Spinal cord (tissue), 10 donors: ENCODE results near the gene MVB12B. TPM values are rescaled to one million over a fixed set of nuclear protein-coding genes. Genes with fewer than 3 reads are reported as not detected.

Experiments
- DNase-seq, 6 donors: peaks; one replicate each; pipeline versions ENCODE4 v3.0.0 to v3.0.0-alpha.2; 2013 to 2015; ENCODE audit warnings: low spot score in 6 of 6, low read depth in 4 of 6
- H3K27ac ChIP-seq: one replicate; pipeline ENCODE4 v1.5.1; 2013; ENCODE audit warnings: low read depth, low read length, control low read depth
- H3K27me3 ChIP-seq: one replicate; pipeline ENCODE4 v1.6.1; 2013; ENCODE audit warnings: low read length; ENCODE audit not compliant: control insufficient read depth, insufficient read depth
- H3K36me3 ChIP-seq: one replicate; pipeline ENCODE4 v1.6.1; 2013; ENCODE audit warnings: low read length; ENCODE audit not compliant: control insufficient read depth, insufficient read depth
- H3K4me1 ChIP-seq: one replicate; pipeline ENCODE4 v1.6.1; 2013; ENCODE audit warnings: low read length; ENCODE audit not compliant: control insufficient read depth, insufficient read depth
- H3K4me3 ChIP-seq: one replicate; pipeline ENCODE4 v1.5.1; 2013; ENCODE audit warnings: low read depth, low read length, control low read depth
- H3K9me3 ChIP-seq: one replicate; pipeline ENCODE4 v1.6.1; 2013; ENCODE audit warnings: low read length; ENCODE audit not compliant: control insufficient read depth, insufficient read depth
- WGBS: methylation state at CpG from one replicate; pipeline ENCODE4 v1.1.5; 2013; ENCODE audit warnings: missing lambda C conversion rate; ENCODE audit not compliant: insufficient coverage; 5-methylcytosine and 5-hydroxymethylcytosine counted together
- polyA plus RNA-seq, 2 donors: library from polyadenylated mRNA; unstranded; fragments of 120-200 nt; gene quantifications; one replicate each; pipeline ENCODE4 v1.2.1, GENCODE V29; 2013; ENCODE audit not compliant: insufficient read length in 2 of 2
- total RNA-seq, 2 donors: library from RNA; depleted of rRNA in 1 of 2; stranded (reverse); fragments of 120-200 nt in 1 of 2; fragments of >200 nt in 1 of 2; gene quantifications; one replicate each; pipeline versions ENCODE4 v1.2.3 to v1.2.4, GENCODE V29; 2013 to 2014
- donor health status: healthy.

The MVB12B gene
- total and polyA plus RNA-seq, 4 donors = 28.9 to 84.2 (median 55.6) TPM

DNA sequence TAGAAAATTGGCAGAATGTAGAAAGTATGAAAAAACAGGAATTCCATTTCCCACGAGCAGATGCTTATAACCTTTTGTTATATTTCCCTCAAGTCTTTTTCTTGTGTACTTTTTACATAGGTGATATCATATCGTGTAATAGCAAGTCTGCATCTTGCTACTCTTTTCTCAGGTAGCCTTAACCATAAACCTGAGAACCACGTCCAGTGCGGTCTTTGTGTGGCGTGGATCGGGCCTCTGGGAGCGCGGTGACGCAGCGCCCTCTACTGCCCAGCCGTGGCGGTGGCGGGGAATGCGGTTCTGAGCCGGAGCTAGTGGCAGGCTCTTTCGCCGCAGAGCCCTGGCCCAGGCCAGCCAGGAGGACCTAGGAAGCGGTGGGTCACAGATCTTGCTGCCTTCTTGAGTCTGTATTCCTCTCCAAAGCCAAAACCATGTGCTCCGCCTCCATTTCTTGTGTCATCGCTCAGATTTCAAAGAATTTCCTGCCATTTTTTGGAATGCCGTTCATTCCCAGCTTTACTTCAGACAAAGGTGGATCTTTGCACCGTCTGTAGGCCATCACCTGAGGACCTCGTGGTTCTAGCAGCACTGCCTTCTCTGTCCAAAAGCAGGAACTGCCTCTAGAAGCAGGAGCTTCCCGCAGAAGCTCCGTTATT lies 71.9 kb downstream of the MVB12B start:
- no peaks in the 10 kb centered on the region for H3K27me3 ChIP-seq
- no peaks in the 10 kb centered on the region for H3K9me3 ChIP-seq
- H3K36me3 ChIP-seq = peaks cover 65% of the 10 kb centered on the region
- H3K27ac ChIP-seq = no peak overlapping the region
- peaks cover 28% of the 10 kb centered on the region for H3K4me1 ChIP-seq
- DNase-seq = peak in 4 of 6 donors; percentile 52 to 93 (median 78)
- 22% methylated on average over 24 of the region's 25 CpGs for WGBS
- no peak overlapping the region for H3K4me3 ChIP-seq

DNA sequence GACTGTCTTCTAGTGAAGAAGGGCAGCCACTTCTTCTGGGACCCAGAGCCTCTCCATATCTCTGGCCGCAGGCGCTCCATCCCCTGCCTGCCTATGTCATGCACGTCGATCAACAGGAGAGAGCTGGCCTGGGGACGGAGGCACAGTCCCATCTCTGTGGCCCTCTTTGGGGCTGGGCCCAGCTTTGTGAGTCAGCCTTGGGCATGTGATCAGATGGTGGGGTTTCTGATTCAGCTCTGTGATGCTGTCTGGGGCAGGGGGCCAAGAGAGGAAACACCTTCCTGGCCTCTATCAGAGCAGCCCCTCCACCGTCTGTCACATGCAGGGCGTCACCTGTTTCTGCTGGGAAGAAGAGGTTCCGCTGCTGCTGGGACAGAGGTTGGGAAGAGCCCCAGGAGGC lies 72.6 kb downstream of the MVB12B start:
- WGBS = 100% methylated on average over 8 of the region's 8 CpGs
- H3K36me3 ChIP-seq = peaks cover 63% of the 10 kb centered on the region
- DNase-seq = no peak
- peaks cover 28% of the 10 kb centered on the region for H3K4me1 ChIP-seq
- H3K27ac ChIP-seq = no peak overlapping the region
- H3K27me3 ChIP-seq = no peaks in the 10 kb centered on the region
- no peaks in the 10 kb centered on the region for H3K9me3 ChIP-seq
- no peak overlapping the region for H3K4me3 ChIP-seq

DNA sequence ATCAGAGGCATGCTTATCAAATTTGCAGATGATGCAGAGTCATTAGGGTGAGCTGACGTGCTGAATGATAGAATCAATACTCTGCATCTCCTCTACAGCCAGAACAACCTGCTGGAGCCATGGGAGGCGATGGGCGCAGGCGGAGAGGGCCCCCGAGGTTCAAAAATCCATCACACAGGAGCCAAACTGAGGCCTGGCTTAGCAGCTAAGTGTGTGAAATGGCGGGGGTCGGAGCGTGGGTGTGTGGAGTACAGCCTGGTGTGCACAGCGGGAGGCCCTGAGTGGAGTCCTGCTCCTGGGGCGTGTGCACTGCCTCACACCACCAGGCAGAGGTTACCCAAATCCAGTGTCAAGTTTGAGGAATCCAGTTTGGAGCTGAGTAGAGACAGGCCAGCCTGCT lies 73.2 kb downstream of the MVB12B start:
- Histone ChIP-seq H3K36me3 (peaks cover 65% of the 10 kb centered on the region), H3K9me3 (no peaks in the 10 kb centered on the region), H3K27me3 (no peaks in the 10 kb centered on the region), H3K27ac (no peak overlapping the region), H3K4me3 (no peak overlapping the region), H3K4me1 (peaks cover 33% of the 10 kb centered on the region)
- DNase-seq = no peak
- WGBS = 93% methylated on average over 8 of the region's 10 CpGs

DNA sequence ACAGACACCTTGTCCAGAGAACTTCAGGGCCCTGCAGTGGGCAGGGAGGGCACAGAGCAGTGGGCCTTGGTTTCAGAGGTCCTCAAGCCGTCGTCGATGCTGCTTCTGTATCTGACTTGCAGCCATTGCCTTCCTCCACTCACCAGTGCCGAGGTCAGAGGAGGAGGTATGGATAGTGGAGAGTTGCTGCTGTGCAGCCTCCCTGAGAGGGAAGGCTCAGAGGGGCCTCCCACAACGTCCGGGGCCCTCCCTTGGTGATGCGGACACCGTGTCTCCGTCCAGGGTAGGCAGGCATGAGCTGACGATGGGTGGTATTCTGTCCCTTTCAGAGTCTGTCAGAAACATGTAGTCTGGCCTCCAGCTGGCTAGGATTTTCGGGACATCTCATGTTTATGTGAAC lies 73.9 kb downstream of the MVB12B start:
- Histone ChIP-seq H3K27me3 (no peaks in the 10 kb centered on the region), H3K9me3 (no peaks in the 10 kb centered on the region), H3K36me3 (peaks cover 57% of the 10 kb centered on the region), H3K4me1 (peaks cover 36% of the 10 kb centered on the region), H3K27ac (no peak overlapping the region), H3K4me3 (no peak overlapping the region)
- 91% methylated on average over 11 of the region's 11 CpGs for WGBS
- DNase-seq = no peak

DNA sequence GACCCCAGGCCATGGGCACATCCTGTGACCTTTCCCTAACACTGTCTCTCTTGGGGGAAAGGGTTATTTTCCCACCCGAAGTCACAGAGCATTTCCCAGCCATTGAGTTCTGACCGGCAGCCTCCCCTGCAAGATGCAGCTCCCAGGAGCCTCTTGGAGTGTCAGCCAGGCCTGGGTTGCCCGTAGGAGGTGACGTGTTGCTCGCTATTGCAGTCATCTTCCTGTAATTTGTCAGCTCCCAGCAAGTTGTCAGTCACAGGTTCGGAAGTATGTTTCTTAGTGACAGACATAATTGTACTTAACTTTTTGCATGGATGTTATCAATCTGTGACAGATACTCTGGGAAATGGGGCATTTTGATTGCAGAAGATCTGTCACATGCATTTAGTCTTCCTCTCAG lies 74.5 kb downstream of the MVB12B start:
- 86% methylated on average over 6 of the region's 6 CpGs for WGBS

DNA sequence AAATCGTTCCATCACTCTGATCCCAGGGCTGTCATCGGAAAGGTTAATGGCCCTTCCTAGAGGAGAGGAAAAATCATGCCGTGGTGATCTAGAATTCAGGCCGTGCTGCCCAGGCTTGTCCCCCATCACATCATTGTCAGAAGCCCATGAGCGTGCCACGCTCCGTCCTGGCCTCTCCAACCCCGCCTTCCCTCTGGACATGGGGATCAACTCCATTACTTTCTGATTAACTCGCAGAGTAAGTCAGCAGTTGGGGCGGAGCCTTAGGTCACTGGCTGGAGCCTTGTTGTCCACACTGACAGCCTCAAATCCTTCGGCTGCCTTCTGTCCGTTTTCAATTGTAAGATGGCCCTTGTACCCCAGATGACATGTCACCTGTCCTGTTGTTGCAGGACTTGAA lies 75.0 kb downstream of the MVB12B start:
- DNase-seq = no peak

More for the DNA sequence above, 74.5 kb downstream of the MVB12B start:
- DNase-seq = no peak
- Histone ChIP-seq H3K4me1 (peaks cover 39% of the 10 kb centered on the region), H3K36me3 (peaks cover 57% of the 10 kb centered on the region), H3K9me3 (no peaks in the 10 kb centered on the region), H3K4me3 (no peak overlapping the region), H3K27me3 (no peaks in the 10 kb centered on the region), H3K27ac (no peak overlapping the region)

DNA sequence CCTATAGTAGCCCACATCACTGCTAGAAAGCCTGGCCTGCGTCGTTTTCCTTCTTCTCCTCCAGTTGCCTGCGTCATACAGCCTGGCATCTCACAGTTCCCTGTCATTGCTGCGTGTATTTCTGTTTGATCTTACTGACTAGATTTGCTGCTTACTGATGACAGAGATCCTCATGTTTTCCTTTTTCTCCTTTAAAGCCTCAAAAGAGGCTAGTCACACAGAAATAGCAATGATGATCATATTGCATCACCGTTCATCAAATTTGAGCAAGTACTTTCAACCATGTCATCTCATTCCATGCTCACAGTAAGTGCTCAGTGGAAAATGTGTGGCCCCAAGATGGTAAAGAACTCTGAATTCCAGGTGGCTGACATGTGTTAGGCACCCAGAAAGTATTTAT lies 76.8 kb downstream of the MVB12B start:
- peaks cover 44% of the 10 kb centered on the region for H3K36me3 ChIP-seq
- no peaks in the 10 kb centered on the region for H3K9me3 ChIP-seq
- no peak overlapping the region for H3K27ac ChIP-seq
- no peak for DNase-seq
- 83% methylated on average over 2 of the region's 5 CpGs for WGBS
- H3K4me3 ChIP-seq = no peak overlapping the region
- H3K4me1 ChIP-seq = peaks cover 39% of the 10 kb centered on the region
- no peaks in the 10 kb centered on the region for H3K27me3 ChIP-seq

More for the DNA sequence above, 75.0 kb downstream of the MVB12B start:
- H3K27ac ChIP-seq = no peak overlapping the region
- H3K4me3 ChIP-seq = no peak overlapping the region
- H3K27me3 ChIP-seq = no peaks in the 10 kb centered on the region
- 84% methylated on average over 12 of the region's 12 CpGs for WGBS
- no peaks in the 10 kb centered on the region for H3K9me3 ChIP-seq
- peaks cover 42% of the 10 kb centered on the region for H3K4me1 ChIP-seq
- H3K36me3 ChIP-seq = peaks cover 54% of the 10 kb centered on the region

DNA sequence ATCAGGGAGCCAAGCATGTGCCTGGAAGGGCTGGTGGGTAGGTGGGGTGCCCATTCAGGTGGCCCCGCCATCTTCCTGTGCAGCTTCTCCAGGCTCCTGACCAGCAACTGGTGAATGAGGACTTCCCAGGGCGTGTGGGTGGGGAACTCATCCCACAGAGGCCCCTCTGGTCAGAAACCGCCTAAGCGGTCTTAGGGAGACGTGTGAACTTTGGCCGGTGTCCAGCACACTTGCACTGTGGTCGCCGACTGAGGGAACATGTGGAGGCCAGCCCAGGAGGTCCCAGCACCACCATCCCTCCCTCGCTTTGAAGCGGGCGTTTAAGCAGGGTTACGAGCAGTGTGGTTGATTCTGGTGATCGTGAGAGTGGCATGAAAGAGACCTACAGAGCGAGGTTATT lies 77.8 kb downstream of the MVB12B start:
- 85% methylated on average over 8 of the region's 14 CpGs for WGBS
- H3K27ac ChIP-seq = no peak overlapping the region
- peaks cover 41% of the 10 kb centered on the region for H3K36me3 ChIP-seq
- H3K4me3 ChIP-seq = no peak overlapping the region
- H3K27me3 ChIP-seq = no peaks in the 10 kb centered on the region
- peaks cover 33% of the 10 kb centered on the region for H3K4me1 ChIP-seq
- no peak for DNase-seq
- no peaks in the 10 kb centered on the region for H3K9me3 ChIP-seq

DNA sequence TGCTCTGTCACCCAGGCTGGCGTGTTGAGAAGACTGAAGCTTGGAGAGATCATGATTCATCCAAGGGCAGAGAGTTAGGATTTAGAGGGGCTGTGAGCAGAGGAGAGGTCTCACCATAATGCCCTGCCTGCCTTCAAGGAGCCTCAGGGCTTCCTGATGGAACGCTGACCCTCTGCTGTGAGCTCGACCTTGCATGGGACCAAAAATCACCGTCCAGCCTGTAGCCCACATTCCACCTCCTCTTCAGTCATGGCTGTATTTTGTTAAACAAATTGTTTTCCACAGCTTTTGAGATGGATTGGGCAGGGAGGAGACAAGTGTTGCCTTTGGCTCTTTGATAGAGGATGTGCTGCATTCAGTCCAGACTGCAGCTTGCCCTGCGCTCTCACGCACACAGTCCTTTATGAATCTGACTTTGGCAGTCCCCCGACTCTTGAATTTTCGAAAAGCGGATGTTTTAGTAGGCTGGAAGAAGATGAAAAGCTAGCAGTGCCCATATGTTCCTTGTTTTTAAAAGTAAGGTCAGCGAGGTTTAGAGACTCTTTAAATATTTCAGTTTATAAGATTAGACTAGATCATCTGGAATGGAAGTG lies 79.5 kb downstream of the MVB12B start:
- peak overlapping the region; percentile 21 for H3K27ac ChIP-seq
- WGBS = 60% methylated on average over 5 of the region's 10 CpGs
- DNase-seq = peak in 1 of 6 donors; percentile 42

More for the DNA sequence above, 79.5 kb downstream of the MVB12B start:
- H3K9me3 ChIP-seq = no peaks in the 10 kb centered on the region
- no peaks in the 10 kb centered on the region for H3K27me3 ChIP-seq
- H3K4me1 ChIP-seq = peaks cover 30% of the 10 kb centered on the region
- H3K4me3 ChIP-seq = no peak overlapping the region
- H3K36me3 ChIP-seq = peaks cover 34% of the 10 kb centered on the region
